ENCODE measurements around the gene STRIP1. TPM values are rescaled to one million over a fixed set of nuclear protein-coding genes. Genes with fewer than 3 reads are reported as not detected.

STRIP1 gene
- total and polyA plus RNA-seq, 2 of the 8 experiments (the other 6 are each of a cell fraction or from before 2014, with no cell fraction given): 21.3 to 45.6 TPM

- peak; percentile 22 for TF ChIP-seq CTBP2 (IDR thresholded peaks at IDR 0.05; ENCODE audit: borderline replicate concordance, insufficient read depth, insufficient read length, low read length)
These were observed 35.9 kb downstream of the STRIP1 start (continued) for GRCh38 chr1:110070282-110070669.
